SK-MEL-5 (cell line): Measurements from ENCODE around the gene MTMR3. TPM values are rescaled to one million over a fixed set of nuclear protein-coding genes. Genes with fewer than 3 reads are reported as not detected.

Source experiments
- DNase-seq: peaks from one replicate; pipeline ENCODE4 v3.0.0-alpha.2; 2016; ENCODE audit warnings: low read depth, low spot score
- in situ Hi-C: cut with HindIII; loops from 2 replicates; pipeline ENCODE4 v1.10.0; 2016; ENCODE audit warnings: low sequenced_read_pairs, high pct_unique_total_duplicates, low pct_unique_long_range_greater_than_20kb
- small RNA-seq, 2 experiments: library from RNA; depleted of rRNA; stranded (forward); fragments of <200 nt; gene quantifications; one replicate each; pipeline ENCODE3, GENCODE V24; 2014
- total RNA-seq: library from RNA; depleted of rRNA; stranded (reverse); fragments of >200 nt; shearing (Covaris generic); gene quantifications from 2 replicates; pipeline ENCODE4 v1.2.3, GENCODE V29; 2014; rRNA removed

MTMR3 gene
- total RNA-seq, 1 experiment from 2014 or later = 15.7 TPM

DNA sequence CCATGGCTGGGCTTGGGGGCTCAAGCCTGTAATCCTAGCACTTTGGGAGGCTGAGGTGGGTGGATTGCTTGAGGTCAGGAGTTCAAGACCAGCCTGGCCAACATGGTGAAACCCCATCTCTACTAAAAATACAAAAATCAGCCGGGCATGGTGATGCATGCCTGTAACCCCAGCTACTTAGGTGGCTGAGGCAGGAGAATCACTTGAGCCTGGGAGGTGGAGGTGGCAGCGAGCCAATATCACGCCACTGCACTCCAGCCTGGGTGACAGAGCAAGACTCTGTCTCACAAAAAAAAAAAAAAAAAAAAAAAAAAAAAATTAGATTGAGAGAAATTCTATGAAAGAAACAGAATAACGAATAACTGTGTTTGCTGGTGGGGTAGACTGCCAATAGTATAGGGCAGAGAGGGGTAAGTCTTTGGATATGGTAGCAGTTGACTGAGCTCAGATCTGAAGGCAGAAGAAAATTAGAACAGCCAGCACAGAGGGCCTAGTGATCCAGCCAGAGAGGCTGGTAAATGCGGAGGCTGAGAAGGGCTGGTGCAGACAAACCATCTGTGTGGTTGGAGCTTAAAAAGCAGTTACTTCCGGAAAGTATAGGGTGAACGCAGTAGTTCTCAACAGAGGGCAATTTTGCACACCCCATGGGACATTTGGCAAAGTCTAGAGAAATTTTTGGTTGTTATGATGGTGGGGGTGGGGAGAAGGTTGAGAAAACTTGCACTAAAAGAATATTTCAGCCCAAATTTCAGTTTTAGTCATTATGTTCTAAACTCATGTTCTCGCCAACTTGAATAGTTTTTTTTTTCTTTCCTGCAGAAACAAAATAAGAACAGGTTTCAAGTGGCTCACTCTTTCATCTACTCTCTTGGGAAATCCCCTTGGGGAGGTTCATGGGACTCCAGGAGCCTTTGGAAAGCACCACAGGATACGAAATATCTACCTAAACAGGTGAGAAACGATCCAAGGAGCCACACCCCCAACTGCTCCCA lies 195.6 kb downstream of the MTMR3 start:
- in situ Hi-C loops = no loop called here
- DNase-seq = no peak

DNA sequence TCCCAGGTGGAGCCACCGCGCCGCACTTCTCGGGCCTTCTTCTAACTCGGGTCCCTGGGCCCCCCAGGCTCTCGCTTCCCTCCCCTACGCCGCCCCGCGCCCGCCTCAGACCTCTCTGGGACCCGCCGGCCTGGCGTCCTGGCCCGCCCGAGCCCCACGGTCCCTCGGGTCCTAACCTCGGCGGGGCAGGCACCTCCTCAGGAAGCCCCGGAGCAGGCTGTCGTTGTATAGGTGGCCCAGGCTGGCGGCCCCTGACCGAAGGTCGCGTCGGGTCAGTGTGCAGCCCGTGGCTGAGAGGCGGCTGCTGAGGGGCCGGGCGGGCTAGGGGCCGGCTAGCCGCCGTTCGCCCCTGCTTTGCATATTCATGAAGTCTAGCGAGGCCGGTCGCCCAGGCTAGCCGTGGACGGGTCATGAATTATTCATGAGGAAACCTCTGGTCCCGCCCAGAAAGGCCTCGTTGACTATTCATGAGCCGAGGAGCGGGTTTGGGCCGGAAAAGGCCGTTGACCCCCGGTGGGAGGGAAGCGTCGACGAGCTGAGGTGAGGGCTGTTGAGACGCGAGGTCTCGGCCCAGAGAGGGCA lies 197.1 kb downstream of the MTMR3 start, which contains the start of gene HORMAD2:
TSS of gene HORMAD2 (plus strand) at position 513 of the 582 bp plus-strand sequence. CDS start 13,489 bp downstream, outside the sequence.
- DNase-seq = no peak
- in situ Hi-C loops = no loop called here

Small RNA genes within 50 kb of the gene (small RNA-seq; reads per million reads assigned to genes)
- gene MIR6818 = 0 reads per million in 2 experiments
- 0 reads per million in 2 experiments for gene RNU6-331P

Other genes with a start within 250 kb of the MTMR3 start
- gene CABP7, start 163.2 kb upstream of the MTMR3 start, total RNA-seq = 0.13 TPM in 1 of 2 replicates, not detected in the other
- gene ZMAT5, start 116.2 kb upstream of the MTMR3 start, total RNA-seq = 27.7 and 32.7 TPM in 2 replicates
- gene UQCR10, start 115.8 kb upstream of the MTMR3 start, total RNA-seq = 176 and 198 TPM in 2 replicates
- 47.8 and 57.2 TPM in 2 replicates for gene ASCC2, start 44.9 kb upstream of the MTMR3 start, total RNA-seq
- gene HORMAD2, start 197.3 kb downstream of the MTMR3 start, total RNA-seq = not detected in 2 replicates